Measurements from ENCODE around the gene ANO7.

ANO7 gene

DNA sequence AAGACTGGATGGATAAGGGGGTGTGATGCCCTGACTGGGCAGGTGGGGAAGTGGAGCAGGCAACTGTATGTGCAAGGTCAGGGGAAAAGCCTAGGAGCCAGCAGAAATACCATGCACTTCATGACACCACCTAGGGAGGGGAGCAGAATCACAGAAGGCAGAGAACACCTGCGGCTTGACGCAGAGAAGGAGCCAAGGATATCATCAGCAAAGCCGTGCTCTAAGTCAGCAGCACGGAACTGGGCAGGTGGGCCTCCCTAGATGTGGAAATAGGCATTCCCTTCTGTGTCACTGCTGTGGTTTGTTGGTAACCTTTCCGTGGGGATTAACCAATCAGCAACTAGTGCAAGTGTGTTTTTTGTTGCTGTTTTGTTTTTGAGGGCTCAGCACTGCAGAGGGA lies 85.7 kb downstream of the ANO7 start:
- no peak for DNase-seq (ENCODE audit: low read depth)

Data from GM04504 (cell line).